Effector CD4-positive, alpha-beta T cell (primary cell): ENCODE results near the gene ADAMTS19.
"Not testable (repeated sequence)": the region's sequence is repeated elsewhere in the genome, so short reads cannot be mapped to it uniquely, and the experiment has no call there.

ENCODE experiments used
- DNase-seq: peaks from one replicate; pipeline ENCODE4 v3.0.0-alpha.2; 2020

Gene ADAMTS19

DNA sequence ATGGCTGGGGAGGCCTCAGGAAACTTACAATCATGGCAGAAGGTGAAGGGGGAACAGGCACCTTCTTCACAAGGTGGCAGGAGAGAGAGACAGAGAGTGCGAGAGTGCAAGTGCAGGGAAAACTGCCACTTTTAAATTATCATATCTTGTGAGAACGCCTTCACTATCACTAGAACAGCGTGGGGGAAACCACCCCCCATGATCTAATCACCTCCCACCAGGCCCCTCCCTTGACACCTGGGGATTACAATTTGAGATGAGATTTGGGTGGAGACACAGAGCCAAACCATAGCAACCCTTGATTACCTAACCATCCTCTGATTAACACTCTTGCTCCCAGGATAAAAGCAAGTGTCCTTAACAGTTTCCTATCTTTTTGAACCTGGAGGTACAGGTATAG lies 21.1 kb downstream of the ADAMTS19 start:
- no peak for DNase-seq

DNA sequence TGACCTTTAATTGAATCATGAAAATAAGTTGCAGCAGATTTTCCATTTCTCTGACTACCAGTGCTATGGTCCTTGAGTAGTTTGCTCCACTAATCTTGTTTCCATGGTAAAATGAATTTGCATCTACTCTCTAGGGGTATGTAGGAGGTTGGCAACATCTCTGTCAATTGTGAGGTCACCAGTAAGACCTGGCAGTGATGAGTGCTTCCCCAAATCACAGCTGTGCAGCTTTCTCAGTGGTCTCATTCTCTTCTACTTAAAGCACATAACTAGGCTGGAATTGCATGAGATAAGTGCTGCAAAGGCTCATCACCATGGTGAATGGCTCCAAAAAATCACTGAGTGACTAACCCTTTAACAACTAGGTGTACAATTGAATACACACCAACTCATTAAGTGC lies 36.3 kb downstream of the ADAMTS19 start:
- DNase-seq, result no peak

DNA sequence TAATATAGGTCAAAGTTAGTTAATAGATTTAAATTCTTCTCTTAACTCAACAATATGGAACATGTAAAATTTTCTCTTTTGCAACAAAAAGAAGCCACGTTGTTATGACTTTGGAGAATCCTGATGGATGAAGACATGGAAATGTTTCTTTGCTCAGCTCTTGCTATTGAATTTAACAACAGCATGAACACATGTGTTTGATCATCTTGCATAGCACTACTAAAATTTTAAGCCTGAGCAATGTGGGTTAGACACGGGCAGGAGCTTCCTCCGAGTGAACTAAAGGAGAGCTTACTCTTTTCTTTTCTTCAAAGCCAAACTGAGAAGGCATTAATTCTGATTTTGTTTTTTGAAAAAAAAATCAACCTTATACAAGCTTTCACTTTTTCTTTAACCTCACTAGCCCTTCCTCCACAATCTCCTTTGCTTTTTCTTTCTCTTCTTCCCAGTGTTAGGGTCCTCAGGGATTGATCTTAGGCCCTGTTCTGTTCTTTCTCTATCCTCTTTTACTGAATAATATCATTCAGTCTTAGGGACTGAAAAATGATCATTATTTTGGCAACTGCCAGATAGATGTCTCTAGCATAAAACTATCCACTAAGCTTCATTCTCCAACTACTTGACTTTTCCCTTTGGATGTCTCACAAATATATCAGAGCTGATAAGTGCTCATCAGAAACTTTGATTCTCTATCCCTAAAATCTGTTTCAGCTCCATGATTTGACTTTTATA lies 36.9 kb downstream of the ADAMTS19 start:
- DNase-seq, result no peak

DNA sequence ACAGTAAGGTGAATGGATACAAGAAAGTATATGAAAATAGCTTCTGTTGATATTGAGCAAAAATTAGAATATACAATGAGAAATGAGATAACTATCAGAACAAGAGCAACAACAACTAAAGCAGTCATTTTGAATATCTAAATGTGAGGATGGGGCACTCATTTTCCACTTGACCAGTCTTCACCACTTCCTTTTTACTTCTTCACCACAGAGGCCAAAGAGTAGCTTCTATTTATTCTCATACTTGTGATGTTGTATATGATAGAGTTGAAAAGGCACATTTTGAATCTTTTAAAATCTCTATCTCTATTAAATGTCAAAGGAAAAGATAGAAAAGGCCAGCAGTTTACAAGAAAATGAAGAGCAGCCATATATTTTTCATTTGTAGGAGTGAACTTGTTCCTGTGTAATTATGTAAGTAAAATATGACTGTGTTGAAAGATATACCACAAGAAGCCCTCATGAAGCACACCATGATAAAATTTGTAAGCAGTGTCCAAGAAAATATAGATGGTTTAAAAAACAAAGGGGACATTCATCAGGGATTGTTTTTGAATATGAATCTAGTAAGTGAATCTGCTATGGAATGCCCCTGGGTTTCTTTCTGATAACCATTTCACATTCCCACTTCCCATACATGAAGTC lies 39.2 kb downstream of the ADAMTS19 start:
- DNase-seq, result no peak

DNA sequence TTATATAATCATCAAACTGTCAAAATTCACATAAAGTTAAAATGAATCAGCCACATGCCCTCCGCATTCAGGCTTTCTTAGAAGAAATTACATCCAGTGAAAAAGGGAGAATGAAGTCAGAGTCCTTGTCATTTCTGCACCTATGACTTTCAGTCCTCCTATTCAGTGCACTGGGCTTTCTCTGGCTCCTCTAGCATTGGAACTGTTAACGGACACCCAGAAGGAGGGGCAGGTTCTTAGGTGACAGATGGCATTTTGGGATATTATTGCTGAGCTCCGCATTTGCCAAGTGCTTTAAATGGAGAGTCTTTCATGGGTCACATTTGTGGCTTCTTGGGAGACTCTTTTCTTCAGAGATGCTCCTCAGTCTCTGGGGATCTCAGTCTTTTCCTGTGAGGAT lies 40.0 kb downstream of the ADAMTS19 start:
- DNase-seq, result no peak

DNA sequence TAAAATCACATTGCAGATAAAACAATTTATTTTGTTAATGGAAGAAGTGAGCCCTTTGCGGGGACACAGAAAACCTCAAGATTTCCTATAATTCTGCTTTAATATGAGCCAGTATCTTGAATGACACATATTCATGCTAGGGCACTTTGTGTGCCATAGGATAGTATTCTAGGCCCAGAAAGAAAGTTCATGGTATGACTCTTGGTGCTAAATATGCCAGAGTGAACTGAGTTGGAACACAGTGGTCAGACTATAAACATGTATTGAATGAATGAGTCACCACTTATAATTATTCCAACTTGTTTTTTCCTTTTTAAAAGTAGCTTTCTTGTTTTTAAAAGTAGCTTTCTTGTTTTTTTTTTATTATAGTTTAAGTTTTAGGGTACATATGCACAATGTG lies 46.0 kb downstream of the ADAMTS19 start:
- no peak for DNase-seq

DNA sequence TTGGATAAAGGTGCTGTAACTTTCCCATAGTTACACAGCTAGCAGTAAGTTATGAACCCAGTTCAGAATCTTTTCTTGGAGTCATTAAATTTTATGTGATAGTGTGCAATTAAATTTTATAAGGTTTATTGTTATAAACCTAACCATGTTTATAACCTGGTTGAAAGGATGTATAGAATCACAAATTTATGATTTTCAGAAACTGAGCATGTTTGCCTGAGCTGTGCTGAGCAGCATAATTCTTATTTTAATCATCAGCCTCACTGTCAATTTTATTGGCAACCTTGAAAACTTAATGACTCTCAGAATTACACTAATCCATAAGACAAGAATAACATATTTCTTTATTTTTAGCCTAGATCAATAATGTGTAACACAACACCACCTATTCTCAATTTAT lies 46.9 kb downstream of the ADAMTS19 start:
- DNase-seq, result no peak

DNA sequence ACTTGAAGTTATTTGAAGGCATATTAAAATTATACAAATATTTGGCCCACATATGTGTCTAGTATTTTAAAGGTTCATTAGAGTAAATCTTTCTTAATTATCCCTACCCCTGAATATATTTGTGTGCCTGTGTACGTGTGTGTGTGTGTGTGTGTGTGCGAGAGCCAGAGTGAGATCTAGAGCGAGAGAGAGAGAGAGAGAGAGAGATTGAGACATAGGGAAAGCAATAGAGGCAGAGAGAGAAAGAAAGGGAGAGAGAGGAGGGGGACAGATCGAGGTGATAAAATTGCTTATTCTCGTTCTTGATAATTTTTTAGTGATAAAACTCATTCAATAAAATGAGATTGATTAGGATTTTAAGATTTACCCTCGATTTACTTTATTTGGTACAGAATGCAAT lies 47.4 kb downstream of the ADAMTS19 start:
- DNase-seq, result no peak

DNA sequence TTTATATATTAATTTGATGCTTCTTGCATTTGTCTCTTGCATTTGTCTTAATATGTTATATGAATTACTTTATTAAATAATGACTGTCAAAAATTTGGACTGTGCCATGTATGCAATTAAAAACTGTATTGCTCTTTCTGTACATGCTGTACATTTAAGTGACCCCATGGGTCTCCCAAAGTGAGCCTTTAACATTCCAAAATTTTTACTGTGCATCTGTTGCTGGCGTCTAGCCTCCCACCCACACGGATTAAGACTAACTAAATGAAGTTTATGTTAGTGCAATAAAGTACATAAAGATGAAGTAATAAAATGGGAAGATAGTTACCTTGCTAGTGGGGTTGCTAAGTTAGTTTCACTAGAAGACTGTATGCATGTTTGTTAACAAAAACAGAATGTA lies 48.5 kb downstream of the ADAMTS19 start:
- no peak for DNase-seq

DNA sequence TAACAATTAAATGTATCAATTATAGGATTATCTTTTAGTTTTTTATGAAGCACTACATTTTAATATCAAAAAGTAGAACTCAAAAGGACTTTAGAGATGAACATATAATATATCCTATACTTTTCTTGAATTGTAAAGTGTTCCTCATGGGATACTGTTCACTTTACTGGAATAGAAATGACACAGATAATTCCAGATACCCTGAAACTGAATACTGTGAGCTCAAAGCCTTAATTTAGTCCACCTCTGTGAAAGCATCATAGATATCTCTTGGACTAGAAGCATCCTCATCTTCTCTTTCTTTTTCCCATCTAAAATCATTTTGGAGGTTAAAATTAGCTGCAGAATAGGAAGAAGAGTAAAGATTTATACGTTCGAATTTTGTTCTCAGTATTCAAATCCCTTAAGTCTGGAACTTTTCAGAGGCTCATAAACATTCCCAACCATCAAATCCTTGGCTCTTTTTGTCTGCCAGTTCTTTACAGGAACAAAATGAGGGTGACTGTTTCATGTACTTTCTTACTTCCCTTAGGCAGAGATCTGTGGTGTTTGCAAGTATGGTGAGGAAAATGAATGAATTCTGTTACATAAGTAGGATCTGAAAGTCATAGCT lies 49.4 kb downstream of the ADAMTS19 start:
- no peak for DNase-seq

DNA sequence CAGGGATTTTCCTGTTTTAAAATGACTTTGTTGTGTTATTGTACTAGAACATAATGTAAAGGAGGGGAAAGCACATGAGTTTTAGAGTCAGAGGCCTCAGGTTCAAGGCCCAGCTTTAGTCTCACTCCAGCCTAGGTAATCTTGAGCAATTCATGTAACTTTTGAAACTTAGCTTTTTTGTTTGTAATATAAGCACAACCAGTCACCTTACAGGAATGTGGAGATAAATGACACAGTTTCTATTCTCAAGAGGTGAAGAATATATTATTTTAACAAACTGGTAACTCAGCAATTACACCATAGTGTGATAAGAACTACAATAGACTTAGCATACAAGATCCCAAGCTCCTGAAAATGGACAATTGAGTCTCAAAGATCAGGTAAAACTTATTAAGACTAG lies 51.2 kb downstream of the ADAMTS19 start:
- no peak for DNase-seq

DNA sequence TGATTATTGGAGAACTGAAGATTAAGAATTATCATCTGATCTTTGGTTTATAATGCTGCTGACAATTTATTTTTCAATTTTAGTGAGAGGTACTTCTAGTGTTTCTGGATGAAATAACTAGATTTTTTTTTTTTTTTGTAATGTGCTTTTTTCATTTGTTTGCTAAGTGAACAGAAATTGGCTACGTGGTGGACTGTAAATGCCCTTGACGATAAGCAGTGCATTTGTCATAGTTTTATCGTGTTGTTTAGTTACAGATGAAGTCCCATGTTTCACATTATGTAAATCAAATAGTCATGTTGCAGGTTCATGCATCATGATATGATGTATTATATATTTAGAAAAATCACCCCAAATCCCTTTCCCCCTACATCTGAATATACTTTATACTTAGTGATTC lies 81.0 kb downstream of the ADAMTS19 start:
- DNase-seq, result no peak

DNA sequence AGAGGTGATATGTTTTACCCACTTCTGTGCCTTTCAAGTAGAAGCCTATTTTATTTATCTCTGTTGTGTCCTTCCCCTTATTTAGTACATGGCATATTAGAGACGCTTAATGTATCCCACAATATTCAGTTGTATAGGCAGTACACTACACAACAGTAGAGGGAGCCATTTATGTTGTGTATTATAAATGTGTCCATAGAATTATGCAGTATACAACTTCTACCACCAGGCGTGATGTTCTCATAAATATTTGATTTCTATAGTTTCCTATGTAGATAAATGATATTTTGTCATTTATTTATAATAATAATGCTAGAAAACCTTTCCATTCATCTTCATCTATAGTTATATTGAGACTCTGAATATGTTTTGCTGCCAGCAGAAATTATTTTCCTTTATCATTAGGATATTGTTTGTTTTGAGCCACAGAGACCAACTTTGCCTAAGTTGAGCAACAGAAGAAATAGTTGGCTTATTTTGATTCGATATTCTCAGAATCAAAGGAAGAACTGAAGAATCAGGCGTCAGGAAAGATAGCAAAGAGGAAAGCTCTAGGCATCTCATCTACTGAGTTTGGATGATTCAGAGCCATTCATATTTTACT lies 81.7 kb downstream of the ADAMTS19 start:
- DNase-seq, result no peak

DNA sequence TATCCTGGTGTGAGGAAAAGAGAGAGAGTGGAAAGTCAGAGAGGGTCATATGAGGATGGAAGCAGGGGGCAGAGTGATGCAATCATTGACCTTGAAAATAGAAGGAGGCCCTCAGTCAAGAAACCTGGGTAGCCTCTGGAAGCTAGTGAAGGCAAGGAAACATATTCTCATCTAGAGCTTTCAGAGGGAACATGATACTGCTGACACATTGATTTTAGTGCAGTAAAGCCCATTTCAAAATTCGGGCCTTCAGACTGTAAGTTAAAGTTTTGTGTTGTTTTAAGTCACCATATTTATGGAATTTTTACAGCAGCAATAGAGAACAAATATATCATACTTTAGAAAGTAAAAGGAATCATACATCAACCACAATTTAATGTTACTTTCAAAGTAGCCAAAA lies 87.0 kb downstream of the ADAMTS19 start:
- no peak for DNase-seq

DNA sequence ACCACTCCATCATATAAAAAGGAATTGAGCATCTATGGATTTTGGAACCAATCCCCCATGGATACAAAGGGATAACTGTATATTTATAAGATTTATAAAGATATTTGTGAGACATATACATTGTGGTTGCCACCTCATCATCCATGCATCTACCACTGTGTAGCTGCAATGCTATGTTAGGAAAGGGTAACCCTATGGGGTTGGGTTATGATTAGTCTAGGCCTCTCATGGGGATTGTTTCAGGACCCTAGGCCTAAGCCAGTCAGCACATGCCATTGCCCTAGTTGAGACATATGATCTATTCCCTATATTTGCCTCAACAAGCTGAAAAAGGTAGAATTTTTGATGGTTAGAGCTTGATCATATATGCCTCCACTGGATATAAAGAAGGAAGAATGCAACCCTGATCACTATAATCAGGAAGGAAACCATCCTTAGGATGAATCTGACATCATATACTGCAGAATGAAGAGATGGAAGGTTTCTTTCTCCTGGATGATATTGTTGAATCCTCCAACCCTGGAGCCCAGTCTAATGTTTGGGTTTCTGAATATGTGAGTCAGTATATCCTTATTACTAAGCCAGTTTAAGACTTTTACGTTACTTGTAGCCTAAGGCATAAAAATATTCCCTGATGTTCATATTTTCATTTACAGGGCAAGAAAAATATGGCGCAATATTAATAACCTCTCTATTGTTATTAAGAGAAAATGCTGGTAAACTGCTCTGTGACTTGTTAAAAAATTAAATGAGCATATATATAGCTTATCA lies 94.2 kb downstream of the ADAMTS19 start:
- DNase-seq, result no peak

DNA sequence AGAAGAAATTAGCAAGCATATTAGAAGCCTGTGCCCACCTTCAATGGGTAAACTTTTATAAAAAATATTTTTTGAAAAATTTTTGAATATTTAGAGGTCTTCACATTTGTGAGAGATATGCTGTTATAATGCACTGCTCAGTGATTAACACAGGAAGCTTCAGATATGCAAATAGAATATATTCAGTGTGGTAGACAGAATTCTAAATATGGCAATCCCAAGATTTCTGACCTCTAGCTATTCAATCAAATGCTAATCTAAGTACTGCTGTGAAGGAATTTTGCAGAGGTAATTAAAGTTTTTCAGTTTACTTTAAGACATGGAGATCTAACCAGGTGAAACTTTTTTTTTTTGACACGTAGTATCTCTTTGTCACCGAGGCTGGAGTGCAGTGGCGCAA lies 103.5 kb downstream of the ADAMTS19 start:
- no peak for DNase-seq

DNA sequence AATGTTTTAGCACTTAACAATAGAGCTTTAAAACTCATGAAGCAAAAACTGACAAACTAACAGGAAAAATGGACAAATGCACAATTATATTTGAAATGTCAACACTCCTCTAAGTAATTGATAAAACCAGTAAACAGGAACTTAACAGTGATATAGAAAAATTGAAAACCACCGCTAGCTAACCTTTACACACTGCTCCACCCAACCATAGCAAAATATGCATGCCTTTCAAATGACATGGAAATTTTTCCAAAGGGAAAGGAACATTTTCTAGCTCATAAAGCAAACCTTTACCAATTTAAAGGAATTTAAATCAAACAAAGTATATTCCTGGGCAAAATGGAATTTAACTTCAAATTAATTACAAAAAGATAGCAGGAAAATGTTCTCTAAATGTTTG lies 109.2 kb downstream of the ADAMTS19 start:
- no peak for DNase-seq

DNA sequence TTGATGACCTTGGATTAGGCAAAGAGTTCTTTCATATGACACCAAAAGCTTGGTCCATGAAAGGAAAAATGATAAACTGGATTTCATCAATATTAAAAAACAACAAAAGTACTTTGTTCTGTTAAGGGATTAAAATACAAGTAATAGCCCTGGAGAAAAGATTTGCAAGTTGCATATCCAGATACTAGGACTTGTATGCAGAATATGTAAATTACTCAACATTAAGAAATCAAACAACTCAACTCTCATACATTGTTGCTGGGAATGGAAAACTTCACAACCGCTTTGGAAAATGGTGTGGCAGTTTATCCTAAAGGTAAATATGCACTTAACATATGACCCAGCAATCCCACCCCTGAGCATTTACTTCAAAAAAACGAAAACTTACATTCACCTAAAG lies 112.0 kb downstream of the ADAMTS19 start:
- DNase-seq, result no peak

DNA sequence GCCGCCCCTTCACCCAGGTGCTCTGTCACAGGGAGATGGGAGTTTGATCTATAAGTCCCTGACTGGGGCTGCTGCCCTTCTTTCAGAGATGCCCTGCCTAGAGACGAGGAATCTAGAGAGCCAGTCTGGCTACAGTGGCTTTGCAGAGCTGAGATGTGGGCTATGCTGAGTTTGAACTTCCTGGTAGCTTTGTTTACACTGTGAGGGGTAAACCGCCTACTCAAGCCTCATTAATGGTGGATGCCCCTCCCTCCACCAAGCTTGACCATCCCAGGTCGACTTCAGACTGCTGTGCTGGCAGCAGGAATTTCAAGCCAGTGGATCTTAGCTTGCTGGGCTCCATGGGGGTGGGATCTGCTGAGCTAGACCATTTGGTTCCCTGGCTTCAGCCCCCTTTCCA lies 124.4 kb downstream of the ADAMTS19 start:
- not testable (repeated sequence) for DNase-seq

DNA sequence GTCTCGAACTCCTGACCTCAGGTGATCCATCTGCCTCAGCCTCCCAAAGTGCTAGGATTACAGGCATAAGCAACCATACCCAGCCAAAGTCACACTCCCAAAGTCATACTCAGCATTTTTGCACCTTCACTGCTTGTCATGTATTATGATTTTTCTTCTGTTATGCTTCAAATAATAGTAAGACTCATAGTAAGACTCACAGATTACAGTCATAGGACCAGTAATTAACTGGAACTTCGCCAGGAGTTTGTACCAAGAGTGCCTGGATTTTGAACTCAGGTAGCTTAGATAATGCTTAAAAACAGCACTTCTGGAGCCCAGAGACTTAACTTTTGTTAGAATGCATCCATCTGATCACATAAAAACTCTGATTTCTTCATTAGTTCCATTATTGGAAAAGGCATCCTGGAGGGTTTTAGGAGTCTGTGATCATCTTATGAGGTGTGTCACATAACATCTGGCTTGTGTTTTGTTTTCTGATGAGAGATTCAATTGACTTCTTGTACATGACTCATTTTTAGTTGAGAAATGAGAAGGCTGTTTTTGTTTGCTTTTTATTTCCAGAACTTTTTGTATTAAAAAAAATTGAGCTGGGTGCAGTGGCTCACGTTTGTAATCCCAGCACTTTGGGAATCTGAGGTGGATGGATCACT lies 131.5 kb downstream of the ADAMTS19 start:
- no peak for DNase-seq

DNA sequence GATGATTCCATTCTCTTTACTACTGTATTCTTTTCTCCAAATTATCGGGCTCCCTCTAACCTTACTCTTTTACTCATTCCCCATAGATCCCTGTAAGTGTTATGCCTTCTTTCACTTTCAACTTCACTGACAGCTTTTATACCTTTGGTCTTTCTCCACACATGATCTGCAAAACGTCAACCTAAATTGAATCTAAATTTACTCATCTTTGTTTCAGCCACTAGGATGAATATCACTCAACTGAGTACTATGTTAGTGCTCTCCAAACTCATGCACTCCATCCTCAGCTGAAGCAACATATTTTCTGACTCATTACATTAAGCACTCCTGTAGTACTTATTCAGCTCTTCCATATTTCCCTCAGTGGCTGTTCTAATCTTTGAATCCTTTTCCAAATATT lies 133.4 kb downstream of the ADAMTS19 start:
- DNase-seq, result no peak

DNA sequence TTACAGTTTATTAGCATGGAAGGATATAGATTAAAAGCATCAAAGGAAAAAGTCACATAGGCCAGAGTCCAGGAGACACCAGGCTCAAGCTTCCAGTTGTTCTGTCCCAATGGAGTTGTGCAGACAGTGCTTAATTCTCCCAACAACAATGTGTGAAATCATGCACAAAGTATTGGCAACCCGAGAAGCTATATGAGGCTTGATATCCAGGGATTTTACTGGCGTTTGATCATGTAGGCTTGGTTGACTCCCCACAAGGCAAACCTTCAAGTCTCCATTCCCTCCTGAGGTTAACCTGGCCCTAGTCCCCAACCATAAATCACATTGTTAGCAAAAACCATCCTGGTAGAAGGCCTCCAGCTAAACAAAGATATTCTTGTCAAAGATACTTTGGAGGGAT lies 141.5 kb downstream of the ADAMTS19 start:
- no peak for DNase-seq

DNA sequence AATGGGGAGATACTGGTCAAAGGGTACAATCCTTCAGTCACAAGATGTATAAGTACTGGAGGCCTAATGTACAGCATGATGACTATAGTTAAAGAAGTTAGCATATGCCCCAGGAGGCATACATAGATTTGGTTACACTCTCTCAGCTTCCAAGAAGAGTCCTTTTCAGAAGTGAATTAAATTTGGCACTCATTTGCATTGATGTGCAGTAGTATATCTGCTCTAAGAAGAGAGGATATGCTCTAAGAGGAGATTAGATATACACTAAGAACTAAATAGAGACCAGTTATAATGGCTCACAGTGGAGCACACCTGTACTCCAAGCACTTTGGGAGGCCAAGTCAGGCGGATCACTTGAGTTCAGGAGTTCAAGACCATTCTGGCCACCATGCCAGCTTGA lies 148.3 kb downstream of the ADAMTS19 start:
- no peak for DNase-seq
